8988T (cell line): ENCODE measurements around the gene NUB1.
"Not testable (repeated sequence)": the region's sequence is repeated elsewhere in the genome, so short reads cannot be mapped to it uniquely, and the experiment has no call there.

Experiments used
- DNase-seq: peaks from one replicate; pipeline ENCODE4 v3.0.0; 2011

NUB1 gene

GRCh38 chr7:151341357-151342101 is at the start of gene NUB1:
NUB1 (plus strand) TSS chr7:151341812; CDS start chr7:151345350, 3,538 bp downstream.
- peak; percentile 68 for DNase-seq

DNA sequence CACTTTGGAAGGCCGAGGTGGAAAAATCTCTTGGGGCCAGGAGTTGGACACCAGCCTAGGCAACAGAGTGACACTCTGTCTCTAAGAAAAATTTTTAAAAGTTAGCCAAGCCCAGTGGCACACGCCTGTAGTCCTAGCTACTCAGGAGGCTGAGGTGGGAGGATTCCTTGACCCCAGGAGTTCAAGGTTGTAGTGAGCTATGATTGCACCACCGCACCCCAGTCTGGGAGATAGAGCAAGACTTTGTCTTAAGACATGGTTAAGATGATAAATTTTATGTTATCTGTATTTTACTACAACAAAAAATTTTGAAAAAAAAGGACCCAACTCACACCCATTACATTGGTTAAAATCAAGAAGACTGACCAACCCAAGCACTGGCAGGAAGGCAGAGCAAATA is 48.8 kb upstream of the NUB1 start:
- no peak for DNase-seq

GRCh38 chr7:151296202-151296992 is 45.2 kb upstream of the NUB1 start:
- DNase-seq, result no peak

DNA sequence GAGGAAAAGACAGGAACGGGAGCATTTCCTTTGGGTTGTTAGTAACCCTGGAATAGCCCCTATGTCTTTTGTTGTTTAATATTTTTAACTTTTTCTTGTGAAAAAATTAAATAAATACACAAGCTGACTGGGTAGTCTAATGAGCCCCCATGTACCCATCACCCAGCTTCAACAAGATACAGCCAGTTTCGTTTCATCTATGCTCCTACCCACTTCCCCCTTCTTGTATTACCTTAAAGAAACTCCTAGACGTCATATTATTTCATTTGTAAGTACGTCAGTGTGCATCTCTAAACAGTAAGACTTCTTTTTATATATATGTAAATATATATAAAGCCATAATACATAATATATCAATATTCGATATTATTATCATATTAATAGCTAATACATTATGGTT is 42.8 kb upstream of the NUB1 start:
- DNase-seq, result no peak

GRCh38 chr7:151299530-151299929 is 42.1 kb upstream of the NUB1 start:
- DNase-seq, result no peak

GRCh38 chr7:151299940-151300645 is 41.5 kb upstream of the NUB1 start:
- no peak for DNase-seq

DNA sequence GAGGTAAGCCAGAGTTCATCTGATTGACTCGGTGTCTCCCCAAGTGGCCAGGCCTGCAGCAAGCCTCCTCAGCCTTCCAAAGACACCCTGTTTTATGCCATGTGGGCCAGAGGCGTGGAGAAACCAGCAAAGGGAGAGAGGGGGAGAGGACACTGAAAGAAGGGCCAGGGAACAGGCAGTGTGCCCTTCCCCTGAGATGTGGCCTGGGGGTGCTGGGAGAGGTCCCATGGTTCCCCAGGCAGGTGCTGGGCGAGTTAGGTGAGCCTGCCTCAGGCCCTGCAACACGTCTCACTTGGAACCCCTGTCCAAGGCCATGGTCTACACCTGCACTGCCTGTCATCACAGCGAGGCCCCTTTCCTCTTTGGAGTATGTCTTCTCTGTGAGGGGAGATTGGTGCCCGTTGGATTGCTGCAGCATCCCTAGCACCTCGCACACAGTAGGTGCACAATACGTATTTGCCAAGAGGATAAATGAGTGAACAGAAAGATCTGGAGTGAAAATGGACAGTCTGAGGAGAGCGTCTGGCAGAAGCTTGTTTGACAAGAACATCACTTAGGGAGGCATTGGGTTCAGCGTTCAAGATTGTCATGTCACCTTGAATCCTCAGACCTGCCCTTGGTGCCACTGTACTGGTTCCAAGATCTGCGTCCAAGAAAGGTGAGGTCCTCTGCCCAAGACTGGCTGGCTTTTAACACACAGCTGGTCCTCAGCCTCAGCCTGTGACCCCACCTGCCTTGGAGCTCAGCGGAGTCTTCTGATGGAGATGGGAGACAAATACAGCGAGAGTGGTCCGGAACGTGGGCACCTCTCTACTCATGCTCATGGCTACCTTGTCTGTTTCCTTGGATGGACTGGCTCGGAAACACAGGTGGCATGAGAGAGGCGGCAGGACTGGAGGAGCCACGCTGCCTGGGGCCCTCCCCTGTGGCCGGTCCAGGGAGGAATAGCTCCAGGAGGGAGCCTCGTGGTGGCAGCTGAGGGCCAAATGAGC is 39.8 kb upstream of the NUB1 start:
- no peak for DNase-seq

DNA sequence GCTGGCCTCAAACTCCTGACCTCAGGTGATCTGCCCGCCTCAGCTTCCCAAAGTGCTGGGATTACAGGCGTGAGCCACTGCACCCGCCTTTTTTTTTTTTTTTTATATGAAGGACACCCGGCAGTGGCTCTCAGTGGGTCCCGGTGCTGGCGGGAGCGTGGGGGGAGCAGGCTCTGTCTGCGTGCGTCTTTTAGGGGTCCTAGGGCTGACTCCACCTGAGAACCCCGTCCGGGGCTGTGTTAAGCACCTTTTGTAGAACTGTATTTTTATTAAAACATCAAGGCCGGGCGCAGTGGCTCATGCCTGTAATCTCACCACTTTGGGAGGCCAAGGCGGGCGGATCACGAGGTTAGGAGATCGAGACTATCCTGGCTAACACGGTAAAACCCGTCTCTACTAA is 37.4 kb upstream of the NUB1 start:
- not testable (repeated sequence) for DNase-seq

GRCh38 chr7:151304856-151305255 is 36.8 kb upstream of the NUB1 start:
- DNase-seq, result no peak

DNA sequence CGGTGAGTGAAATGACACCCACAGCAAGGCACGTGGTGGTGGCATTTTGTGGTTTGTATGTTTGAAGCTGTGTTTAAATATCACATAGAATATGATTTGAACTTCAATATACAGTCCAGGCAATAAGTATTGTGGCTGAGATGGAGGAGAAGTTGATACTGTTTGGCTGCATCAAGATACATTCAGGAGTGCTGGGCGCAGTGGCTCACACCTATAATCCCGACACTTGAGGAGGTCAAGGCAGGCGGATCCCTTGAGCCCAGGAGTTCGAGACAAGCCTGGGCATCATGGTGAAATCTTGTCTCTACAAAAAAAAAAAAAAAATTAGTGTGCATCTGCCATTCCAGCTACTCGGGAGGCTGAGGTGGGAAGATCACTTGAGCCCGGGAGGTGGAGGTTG is 35.2 kb upstream of the NUB1 start:
- DNase-seq, result no peak

DNA sequence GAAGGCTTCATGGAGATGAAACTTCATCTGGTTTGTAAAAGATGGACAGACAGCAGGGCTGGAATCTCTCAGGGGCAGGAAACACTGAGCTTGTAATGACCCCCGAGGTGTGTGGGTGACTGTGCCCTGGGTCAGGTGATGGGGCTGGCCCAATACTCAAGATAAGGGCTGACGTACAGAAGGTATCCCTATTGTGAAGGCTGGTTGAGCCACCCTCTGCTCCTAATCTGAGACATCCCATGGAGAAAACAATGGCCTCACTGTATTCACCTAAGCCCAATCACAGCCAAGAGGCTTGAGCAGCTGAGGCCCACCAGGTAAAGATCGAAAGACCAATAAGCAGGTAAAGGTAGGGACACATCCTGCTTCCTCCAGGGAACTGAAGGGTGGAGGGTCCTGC is 34.8 kb upstream of the NUB1 start:
- no peak for DNase-seq

GRCh38 chr7:151307536-151307935 is 34.1 kb upstream of the NUB1 start:
- DNase-seq, result no peak

GRCh38 chr7:151308256-151308655 is 33.4 kb upstream of the NUB1 start:
- DNase-seq, result no peak

DNA sequence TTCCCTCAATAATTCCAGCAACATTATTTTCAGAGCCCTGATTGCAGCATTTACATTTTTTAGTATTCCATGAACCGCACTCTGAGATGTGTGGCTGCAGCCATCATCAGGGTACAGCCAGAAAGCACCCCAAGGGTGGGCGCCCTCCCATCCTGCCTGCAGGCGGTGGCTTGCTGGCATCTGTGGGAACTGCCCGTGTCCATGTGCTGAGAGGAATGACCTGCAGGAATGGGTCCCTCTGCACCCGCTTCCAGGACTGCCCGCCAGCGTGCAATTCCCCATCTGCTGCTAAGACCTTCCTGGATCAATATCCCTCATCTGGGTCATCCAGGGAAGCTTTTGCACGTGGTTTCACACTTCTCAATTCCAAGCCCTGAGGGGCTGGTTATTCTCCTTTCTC is 32.8 kb upstream of the NUB1 start:
- DNase-seq, result no peak

- no peak for DNase-seq
These were observed 32.3 kb upstream of the NUB1 start for GRCh38 chr7:151309311-151309710.

DNA sequence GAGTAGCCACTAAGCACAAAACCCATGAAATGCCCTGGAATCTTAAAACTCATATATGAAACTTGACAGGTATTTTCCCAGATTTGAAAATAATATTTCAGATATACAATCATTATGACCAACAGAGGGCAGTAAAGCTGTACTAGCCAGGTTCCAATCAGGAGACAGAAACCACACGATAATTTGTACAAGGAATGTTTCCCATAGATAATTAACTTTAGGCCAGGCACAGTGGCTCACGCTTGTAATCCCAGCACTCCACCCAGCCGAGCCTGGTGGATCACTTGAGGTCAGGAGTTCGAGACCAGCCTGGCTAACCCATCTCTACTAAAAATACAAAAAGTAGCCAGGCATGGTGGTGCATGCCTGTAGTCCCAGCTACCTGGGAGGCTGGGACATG is 31.0 kb upstream of the NUB1 start:
- DNase-seq, result no peak

GRCh38 chr7:151311294-151311864 is 30.2 kb upstream of the NUB1 start:
- DNase-seq, result no peak

DNA sequence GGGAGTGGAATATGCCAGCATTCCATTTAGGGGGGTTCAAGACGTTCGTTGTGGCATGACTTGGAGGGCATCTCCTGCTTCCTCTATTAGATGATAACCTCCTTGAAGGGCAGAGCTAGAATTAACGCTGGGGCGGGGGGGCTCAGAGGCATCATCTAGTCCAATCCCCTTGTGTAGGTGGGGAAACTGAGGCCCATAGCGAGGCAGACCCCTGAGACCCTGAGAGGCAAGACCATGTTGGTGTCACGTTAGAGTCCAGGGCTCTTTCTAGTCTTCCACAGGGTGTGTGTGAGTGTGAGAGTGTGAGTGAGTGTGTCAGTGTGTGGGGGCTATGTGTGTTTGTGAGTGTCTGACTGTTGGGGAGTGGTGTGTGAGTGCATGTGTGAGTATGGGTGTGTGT is 29.3 kb upstream of the NUB1 start:
- no peak for DNase-seq

- no peak for DNase-seq
These were observed 28.5 kb upstream of the NUB1 start for GRCh38 chr7:151312831-151313809.

DNA sequence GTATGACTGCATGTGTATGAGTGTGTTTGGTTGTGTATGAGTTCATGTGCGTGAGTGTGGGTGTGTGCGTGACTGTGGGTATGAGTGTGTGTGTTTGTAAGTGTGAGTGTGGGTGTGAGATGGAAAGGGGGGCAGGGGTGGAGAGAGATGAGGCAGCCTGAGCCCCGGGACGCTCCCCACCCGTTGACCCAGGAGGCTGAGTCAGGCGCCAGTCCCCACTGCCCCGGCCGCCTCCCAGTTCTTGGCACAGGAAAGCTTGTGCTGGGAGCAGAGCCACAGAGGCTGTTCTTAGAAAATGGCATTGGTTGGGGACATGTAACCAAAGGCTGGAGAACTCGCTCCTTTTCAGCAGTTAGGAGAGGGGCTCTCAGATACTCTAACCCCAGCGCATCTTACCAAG is 27.8 kb upstream of the NUB1 start:
- DNase-seq, result no peak

DNA sequence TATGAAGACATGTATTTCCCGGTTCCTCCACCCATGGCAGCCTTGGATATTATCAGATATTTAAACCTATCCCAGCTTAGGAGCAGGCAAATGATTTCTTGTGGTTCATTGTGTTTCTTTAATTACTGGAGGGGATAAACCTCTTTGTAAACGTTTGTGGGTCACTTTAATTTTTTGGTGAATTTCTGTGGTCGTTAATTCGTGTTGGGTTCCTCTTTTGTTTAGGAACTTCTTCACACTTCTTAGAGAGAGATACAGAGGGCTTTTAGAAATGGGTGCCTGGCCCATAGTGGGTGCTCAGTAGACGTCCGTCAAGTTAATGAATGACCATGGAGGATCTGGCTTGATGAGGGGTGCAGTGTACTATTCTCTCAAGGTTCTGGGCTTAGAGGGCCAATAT is 27.2 kb upstream of the NUB1 start:
- DNase-seq, result no peak
